SK-N-DZ (cell line): ENCODE data around the gene LIPT2.

ENCODE experiments used
- DNase-seq: peaks from one replicate; pipeline ENCODE4 v3.0.0-alpha.2; 2015; ENCODE audit warnings: low spot score

LIPT2 gene

DNA sequence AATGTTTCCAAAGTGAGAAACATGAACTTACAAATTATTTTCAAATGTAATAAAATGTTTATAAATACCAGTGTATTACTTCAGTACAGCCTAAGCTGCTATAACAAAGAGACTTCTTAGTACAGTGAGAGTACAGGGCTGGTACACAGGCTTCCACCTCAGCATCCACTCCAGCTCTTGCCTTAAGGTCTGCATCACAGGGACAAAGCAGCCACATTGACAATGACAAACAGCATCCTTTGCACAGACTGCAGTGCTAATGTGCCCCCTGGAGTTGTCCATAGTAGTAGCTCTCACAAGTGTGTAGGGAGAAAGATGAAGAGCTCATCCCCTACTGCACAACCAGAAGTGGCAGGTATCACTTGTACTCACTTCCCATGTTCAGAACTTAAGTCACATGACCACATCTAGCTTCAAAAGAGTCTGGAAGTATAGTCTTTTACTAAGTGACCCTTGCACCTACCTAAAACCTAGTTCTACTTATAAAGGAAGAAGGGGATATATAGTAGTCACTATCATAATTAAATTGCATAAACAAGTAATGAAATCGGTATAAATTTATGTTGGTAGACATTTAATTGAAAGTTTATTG lies 10.7 kb upstream of the LIPT2 start:
- no peak for DNase-seq

GRCh38 chr11:74494916-74495315 lies 1.4 kb upstream of the LIPT2 start:
- no peak for DNase-seq

- DNase-seq = no peak
These were observed 487 bp upstream of the LIPT2 start for GRCh38 chr11:74493791-74494630.

- no peak for DNase-seq
These were observed 1.4 kb downstream of the LIPT2 start for GRCh38 chr11:74492084-74492483.

- DNase-seq = no peak
These were observed 2.6 kb downstream of the LIPT2 start for GRCh38 chr11:74490941-74491340.

DNA sequence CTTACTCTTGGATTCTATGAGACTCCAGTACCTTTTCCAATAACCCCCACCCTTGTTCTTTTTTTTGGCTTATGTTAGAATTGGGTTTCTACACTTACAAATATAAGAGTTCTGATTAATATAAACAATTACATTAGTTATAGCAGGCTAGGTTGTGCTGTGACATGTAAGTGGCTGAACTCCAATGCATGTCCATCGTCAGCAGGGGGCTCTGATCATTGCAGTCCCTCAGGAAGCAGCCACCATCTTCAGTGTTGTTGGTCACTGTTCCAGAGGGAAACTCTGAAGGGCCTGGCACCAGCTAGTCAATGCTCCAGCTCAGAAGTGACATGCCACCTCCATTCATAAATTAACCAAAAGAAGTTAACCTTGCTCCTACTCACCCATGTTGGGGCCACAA lies 5.6 kb downstream of the LIPT2 start:
- DNase-seq = no peak

DNA sequence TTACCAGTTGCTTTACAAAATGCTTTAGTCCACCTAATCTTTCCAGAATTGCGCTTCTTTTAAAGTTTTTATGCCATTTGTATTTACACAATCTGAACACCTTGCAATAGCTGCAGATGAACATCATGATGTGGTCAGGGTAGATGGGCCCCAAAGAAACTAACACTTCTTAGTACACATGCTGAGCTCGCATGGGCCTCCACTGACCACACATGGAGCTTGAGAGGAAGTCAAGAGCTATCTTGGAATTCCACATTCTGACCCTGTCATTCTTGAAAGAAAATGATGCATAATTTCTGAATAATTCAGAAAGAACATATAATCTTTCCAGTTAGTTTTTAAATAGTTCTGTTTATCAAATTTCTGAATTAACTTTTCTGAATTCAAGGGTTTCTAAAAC lies 7.7 kb downstream of the LIPT2 start:
- no peak for DNase-seq

- no peak for DNase-seq
These were observed 12.7 kb downstream of the LIPT2 start for GRCh38 chr11:74480688-74481417.

DNA sequence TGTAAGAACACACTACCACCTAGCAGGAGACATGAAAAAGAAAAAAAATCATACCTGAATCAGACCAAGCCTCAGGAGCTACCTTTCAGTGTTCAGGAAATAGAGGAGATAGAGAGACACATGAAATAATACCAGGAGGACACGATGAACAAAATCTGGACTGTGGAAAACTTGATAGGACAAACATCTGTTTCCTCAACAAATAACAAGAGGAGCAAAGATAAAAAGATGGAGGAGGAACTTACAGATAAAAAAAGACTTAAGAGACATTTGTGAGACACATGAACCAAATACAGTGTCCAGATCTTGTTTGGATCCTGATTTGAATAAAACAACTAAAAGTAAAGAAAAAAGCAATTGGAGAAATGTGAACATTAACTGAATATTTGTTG lies 13.8 kb downstream of the LIPT2 start:
- no peak for DNase-seq

DNA sequence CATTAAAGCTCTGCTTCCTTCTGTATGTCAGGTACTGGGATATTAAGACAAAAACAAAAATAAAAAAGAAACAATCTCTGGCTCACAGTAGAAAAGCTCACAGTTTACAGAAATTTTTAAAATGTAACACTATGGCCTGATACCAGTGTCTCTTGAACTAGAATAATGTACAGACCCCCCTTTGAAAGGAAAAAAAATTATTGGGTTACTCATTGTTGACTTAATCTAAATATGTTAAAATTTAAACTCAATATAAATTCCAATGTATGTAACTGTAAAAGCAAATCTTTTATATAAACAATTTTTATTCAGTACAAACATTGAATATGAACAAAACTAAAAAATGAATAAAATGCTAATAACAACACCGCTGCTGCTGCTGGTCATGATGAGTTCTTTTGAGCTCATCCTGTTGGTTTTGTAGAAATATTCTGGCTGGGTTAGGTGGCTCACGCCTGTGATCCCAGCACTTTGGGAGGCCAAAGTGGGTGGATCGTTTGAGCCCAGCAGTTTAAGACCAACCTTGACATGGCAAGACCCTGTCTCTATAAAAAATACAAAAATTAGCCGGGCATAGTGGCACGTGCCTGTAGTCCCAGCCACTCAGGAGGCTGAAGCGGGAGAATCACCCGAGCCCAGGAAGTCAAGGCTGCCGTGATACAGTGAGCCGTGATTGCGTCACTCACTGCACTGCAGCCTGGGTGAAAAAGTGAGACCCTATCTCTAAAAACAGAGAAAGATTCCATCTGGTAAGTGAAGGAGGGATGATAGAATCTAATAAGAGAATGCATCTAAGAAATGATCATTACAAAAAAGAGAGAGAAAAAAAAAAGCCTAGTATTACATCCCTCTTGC lies 14.4 kb downstream of the LIPT2 start:
- no peak for DNase-seq

GRCh38 chr11:74476536-74476935 lies 17.0 kb downstream of the LIPT2 start:
- no peak for DNase-seq

DNA sequence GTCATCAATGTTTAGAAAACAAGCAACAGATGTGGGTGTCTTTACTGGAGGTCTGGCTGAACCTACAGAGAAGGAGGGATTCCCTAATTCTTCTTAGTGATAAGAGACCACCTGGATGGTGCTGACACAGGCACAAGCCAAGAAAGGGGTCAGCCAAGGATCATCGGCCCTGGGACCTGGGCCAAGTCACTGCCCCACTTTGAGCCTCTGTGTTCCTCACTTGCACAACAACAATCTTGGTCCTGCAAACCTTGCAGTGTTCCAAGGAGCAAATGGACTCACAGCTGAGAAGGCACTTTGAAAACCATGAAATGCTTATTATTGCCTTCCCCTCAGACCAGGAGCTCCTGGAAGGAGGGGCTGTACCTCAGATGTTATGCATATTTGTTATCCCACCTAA lies 19.2 kb downstream of the LIPT2 start:
- DNase-seq = no peak

GRCh38 chr11:74473382-74474173 lies 19.9 kb downstream of the LIPT2 start:
- no peak for DNase-seq

DNA sequence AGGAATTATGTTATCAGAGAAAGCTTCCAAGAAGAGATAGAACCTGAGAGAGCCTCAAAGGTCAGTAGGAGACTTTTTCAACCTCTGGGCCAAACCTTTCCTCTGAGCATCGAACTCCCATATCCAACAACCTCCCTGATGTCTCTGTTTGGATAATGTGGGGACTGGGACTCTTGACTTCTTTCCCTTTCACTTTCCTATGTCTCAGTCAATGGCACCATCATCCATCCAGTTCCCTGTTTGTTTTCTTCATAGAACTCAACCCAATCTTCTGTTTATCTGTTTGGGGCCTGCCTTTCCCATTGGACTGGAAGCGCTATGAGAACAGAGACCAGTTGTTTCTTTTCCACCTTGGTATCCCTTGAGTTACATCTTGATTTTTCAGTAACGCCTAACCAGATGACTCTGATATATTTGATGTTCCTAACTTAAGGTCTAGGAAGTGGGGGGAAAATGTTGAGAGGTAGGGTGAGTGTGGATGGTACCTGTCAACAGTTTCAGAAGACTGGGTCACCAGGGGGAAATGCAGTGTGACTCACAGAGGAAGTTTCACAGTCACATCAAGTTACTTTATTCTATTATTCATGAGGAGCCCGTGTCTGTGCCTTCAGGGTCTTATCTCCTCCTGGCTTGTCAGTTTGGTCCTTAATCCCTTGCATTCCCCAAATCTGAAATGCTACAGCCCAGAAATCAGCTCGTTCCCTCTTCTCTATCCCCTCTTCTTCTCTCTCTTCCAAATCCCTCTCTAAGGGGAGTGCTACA lies 21.7 kb downstream of the LIPT2 start:
- DNase-seq = no peak

DNA sequence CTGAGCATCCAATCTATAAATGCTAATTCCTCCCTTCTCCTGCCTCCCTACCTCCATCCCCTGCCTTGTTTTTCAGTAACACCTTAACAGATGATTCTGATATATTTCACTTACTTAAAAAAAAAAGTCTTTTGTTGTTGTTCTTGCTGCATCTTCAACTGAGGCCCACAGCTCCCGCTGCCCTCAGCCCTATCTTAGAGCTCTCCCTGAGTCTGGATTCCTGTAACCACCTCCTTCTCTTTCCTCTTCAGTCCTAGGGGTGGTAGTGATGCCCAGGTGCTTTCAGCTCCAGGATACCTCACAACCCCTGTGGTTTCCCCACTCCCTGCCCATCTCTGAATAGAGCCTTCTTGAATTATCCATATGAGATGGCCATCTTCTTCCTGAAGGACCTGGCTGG lies 22.5 kb downstream of the LIPT2 start:
- DNase-seq = no peak

GRCh38 chr11:74470526-74470925 lies 23.0 kb downstream of the LIPT2 start:
- no peak for DNase-seq

- no peak for DNase-seq
These were observed 24.6 kb downstream of the LIPT2 start for GRCh38 chr11:74468936-74469335.

DNA sequence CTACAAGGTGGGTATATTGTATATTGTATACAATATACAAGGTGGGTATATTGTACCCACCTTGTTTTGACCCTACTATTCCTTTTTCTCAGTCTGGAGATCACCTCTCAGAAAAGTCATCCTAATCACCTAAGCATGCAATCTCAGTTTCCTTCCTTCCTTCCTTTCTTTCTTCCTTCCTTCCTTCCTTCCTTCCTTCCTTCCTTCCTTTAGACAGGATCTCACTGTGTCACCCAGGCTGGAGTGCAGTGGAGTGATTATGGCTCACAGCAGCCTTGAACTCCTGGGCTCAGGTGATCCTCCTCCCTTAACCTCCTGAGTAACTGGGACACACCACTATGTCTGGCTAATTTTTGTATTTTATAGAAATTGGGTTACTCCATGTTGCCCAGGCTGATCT lies 25.0 kb downstream of the LIPT2 start:
- DNase-seq = no peak

DNA sequence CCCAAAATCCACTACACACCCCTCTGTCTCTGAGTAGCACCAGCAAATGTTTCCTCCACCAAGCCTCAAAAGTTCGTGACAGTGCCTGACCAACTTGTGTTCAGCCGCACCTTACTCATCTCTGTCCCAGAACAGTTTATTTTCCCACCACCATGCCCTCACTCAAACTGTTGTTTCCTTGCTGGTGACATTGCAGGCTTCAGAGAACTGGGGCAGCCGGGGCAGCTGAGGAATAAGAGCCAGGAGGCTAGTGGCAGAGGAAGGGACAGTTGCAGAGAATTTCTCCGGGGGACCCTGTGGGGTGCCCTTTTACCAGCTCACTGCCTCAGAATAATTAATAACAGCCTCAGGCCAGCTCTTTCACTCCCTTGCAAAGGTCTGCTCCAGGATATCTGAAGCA lies 25.5 kb downstream of the LIPT2 start:
- no peak for DNase-seq
